Testis (tissue), 3 donors: ENCODE data around the gene APOBEC2. TPM values are rescaled to one million over a fixed set of nuclear protein-coding genes. Genes with fewer than 3 reads are reported as not detected.
A peak's percentile ranks its signal among the peaks of the same experiment; 100 is the strongest.

Source experiments
- DNase-seq: peaks from one replicate; pipeline ENCODE4 v3.0.0-alpha.2; 2019
- H3K27ac ChIP-seq, 2 donors: fragments of 200-600 bp; sonication (generic); one replicate each; pipeline ENCODE4 v1.5.1; 2019
- H3K27me3 ChIP-seq: fragments of 200-600 bp; sonication (generic); one replicate; pipeline ENCODE4 v1.5.1; 2019
- H3K36me3 ChIP-seq: fragments of 200-600 bp; sonication (generic); one replicate; pipeline ENCODE4 v1.5.1; 2017; ENCODE audit warnings: low read depth; ENCODE audit errors: missing control alignments
- H3K4me1 ChIP-seq: fragments of 200-600 bp; sonication (generic); one replicate; pipeline ENCODE4 v1.5.1; 2019
- H3K4me3 ChIP-seq, 2 donors: fragments of 200-600 bp; sonication (generic); one replicate each; pipeline ENCODE4 v1.5.1; 2017 to 2019
- H3K9me3 ChIP-seq: fragments of 200-600 bp; sonication (generic); one replicate; pipeline ENCODE4 v1.5.1; 2017
- POLR2A ChIP-seq: fragments of 450-650 bp; IDR thresholded peaks from one replicate; pipeline ENCODE4 v1.6.1; 2017; ENCODE audit warnings: antibody characterized with exemption, mild to moderate bottlenecking, moderate library complexity
- WGBS, 2 donors: methylation state at CpG; one replicate each; pipeline ENCODE4 v1.1.5; 2018; 5-methylcytosine and 5-hydroxymethylcytosine counted together
- intact Hi-C: fragments of 100-400 bp; cut with DNase I; formaldehyde crosslinking; loops from one replicate; pipeline ENCODE4 v1.15.1; 2023; ENCODE audit warnings: low total_unique reads
- polyA plus RNA-seq: library from polyadenylated mRNA; stranded (reverse); fragments of 350-450 nt; fragmentation: Illumina TruSeq; extraction: RNeasy Lipid Tissue Mini Kit (QIAGEN cat#74804); gene quantifications from one replicate; pipeline ENCODE4 v1.2.3, GENCODE V29; 2014; ENCODE audit warnings: low read depth, low replicate concordance; ENCODE audit not compliant: insufficient read depth
- total RNA-seq, 2 donors: library from RNA; depleted of rRNA; stranded (reverse); fragments of >200 nt; gene quantifications; one replicate each; pipeline ENCODE4 v1.2.3, GENCODE V29; 2016
- TF ChIP-seq, protein P1 (sequence below), 3 experiments: fragments of 450-650 bp in 2 of 3; fragments of 200-600 bp in 1 of 3; sonication (generic) in 1 of 3; IDR thresholded peaks; one replicate each; pipeline ENCODE4 v1.5.1; 2016 to 2019; ENCODE audit warnings: antibody characterized with exemption in 3 of 3, mild to moderate bottlenecking in 2 of 3, moderate library complexity in 1 of 3

APOBEC2 gene
- total and polyA plus RNA-seq, 3 donors from 2014 or later = 0.87 to 8.5 (median 1.2) TPM

DNA sequence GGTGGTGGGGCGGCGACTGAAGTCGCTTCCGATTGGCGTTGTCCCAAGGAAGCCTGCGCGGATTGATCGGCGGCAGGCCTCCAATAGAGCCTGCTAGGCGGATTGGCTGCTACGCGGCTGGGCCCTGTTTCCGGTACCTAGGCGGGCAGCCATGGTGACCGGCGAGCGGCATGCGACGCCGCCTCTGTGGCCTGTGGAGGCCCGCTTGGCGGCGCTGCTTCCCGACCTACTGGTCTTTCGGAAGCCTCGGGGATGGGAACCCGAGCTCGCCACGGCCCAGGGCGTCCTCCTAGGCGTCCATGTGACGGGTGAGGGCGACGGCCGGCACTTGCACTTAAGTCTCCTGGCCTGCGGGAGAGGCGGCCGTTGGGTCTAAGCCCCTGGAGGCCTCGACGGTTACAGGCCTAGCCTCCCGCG is 47.9 kb downstream of the APOBEC2 start:
- Histone ChIP-seq H3K9me3 (no peaks in the 10 kb centered on the region), H3K4me1 (peaks cover 13% of the 10 kb centered on the region), H3K4me3 (peak overlapping the region; percentile 38 to 55), H3K36me3 (no peaks in the 10 kb centered on the region), H3K27ac (peak overlapping the region; percentile 16 to 72), H3K27me3 (no peaks in the 10 kb centered on the region)
- TF ChIP-seq, protein P1, sequence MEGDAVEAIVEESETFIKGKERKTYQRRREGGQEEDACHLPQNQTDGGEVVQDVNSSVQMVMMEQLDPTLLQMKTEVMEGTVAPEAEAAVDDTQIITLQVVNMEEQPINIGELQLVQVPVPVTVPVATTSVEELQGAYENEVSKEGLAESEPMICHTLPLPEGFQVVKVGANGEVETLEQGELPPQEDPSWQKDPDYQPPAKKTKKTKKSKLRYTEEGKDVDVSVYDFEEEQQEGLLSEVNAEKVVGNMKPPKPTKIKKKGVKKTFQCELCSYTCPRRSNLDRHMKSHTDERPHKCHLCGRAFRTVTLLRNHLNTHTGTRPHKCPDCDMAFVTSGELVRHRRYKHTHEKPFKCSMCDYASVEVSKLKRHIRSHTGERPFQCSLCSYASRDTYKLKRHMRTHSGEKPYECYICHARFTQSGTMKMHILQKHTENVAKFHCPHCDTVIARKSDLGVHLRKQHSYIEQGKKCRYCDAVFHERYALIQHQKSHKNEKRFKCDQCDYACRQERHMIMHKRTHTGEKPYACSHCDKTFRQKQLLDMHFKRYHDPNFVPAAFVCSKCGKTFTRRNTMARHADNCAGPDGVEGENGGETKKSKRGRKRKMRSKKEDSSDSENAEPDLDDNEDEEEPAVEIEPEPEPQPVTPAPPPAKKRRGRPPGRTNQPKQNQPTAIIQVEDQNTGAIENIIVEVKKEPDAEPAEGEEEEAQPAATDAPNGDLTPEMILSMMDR (IDR thresholded peaks at IDR 0.05) = no peak
- TF ChIP-seq POLR2A = no peak
- intact Hi-C loops = no loop called here
- DNase-seq = peak; percentile 71
- 51 to 66% methylated on average over 19 to 42 of the region's 42 CpGs for WGBS, 2 donors

DNA sequence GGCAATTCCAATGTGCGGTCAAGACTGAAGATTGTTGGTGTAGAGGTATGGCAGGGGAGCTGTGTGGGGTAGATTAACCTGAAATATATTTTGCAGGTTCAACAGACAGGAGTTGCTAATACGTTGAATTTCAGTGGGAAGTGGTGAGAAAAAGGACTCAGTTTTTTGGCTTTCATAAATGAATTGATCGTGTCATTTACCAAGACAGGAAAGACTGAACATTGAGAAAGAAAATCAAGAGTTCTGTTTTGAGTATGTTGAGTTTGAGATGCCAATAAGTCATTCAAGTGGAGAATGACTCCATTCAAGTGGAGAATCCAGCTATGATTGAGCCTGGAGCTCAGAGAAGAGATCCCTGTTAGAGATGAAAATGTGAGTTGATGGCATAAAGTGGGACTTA is 50.8 kb downstream of the APOBEC2 start:
- Histone ChIP-seq H3K36me3 (no peaks in the 10 kb centered on the region), H3K9me3 (no peaks in the 10 kb centered on the region), H3K4me1 (no peaks in the 10 kb centered on the region), H3K27me3 (no peaks in the 10 kb centered on the region), H3K27ac (no peak overlapping the region), H3K4me3 (no peak overlapping the region)
- no peak for DNase-seq
- no peak for TF ChIP-seq POLR2A
- TF ChIP-seq, protein P1 (IDR thresholded peaks at IDR 0.05) = no peak
- intact Hi-C loops = no loop called here
- WGBS, 2 donors = 96 to 100% methylated on average over 3 of the region's 3 CpGs

DNA sequence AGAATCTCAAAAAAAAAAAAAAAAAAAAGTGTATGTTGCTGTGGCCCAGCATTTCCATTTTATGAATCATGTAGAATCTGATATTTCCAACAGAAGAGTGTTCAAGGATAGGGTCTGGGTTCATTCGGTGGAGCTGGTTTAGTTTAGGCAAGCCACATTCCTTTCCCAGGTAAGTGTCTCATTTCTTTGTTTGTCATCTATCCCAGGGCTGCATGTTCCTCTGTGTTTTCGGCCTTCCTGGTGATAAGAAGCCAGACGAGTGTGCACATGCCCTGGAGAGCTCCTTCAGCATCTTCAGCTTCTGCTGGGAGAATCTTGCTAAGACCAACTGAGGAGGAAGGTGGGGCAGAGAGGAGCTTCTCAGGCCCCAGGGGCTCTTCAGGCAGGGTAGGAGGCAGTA is 58.0 kb downstream of the APOBEC2 start:
- DNase-seq = no peak
- TF ChIP-seq POLR2A = no peak
- TF ChIP-seq, protein P1 (IDR thresholded peaks at IDR 0.05) = no peak
- Histone ChIP-seq H3K9me3 (no peaks in the 10 kb centered on the region), H3K4me1 (no peaks in the 10 kb centered on the region), H3K4me3 (no peak overlapping the region), H3K27me3 (no peaks in the 10 kb centered on the region), H3K36me3 (no peaks in the 10 kb centered on the region), H3K27ac (no peak overlapping the region)
- 80 to 83% methylated on average over 3 of the region's 3 CpGs for WGBS, 2 donors
- intact Hi-C loops = no loop called here

Other genes with a start within 250 kb of the APOBEC2 start
- 1 to 10 TPM; 2.0 to 3.2 TPM for gene UNC5CL, start 14.0 kb upstream of the APOBEC2 start, total RNA-seq
- gene UNC5CL, start 14.0 kb upstream of the APOBEC2 start, polyA plus RNA-seq = 3.1 TPM
- not detected for gene TSPO2, start 10.7 kb upstream of the APOBEC2 start, total RNA-seq
- gene TSPO2, start 10.7 kb upstream of the APOBEC2 start, polyA plus RNA-seq = not detected
- gene OARD1, start 19.2 kb downstream of the APOBEC2 start, total RNA-seq = 10 to 100 TPM; 47.6 to 55.8 TPM
- gene OARD1, start 19.2 kb downstream of the APOBEC2 start, polyA plus RNA-seq = 90.8 TPM
- gene NFYA, start 19.8 kb downstream of the APOBEC2 start, total RNA-seq = 10 to 100 TPM; 70.6 to 82.0 TPM
- gene NFYA, start 19.8 kb downstream of the APOBEC2 start, polyA plus RNA-seq = 87.7 TPM
- not detected for gene TREML1, start 101.1 kb downstream of the APOBEC2 start, total RNA-seq
- not detected for gene TREML1, start 101.1 kb downstream of the APOBEC2 start, polyA plus RNA-seq
- 1 to 10 TPM in 1 of 2 donors, under 1 TPM in 1; 0.63 to 2.2 TPM for gene TREM2, start 109.9 kb downstream of the APOBEC2 start, total RNA-seq
- 2.8 TPM for gene TREM2, start 109.9 kb downstream of the APOBEC2 start, polyA plus RNA-seq
- 1 to 10 TPM; 1.1 to 1.8 TPM for gene TREML2, start 147.9 kb downstream of the APOBEC2 start, total RNA-seq
- 5.8 TPM for gene TREML2, start 147.9 kb downstream of the APOBEC2 start, polyA plus RNA-seq
- not detected for gene TREML4, start 175.1 kb downstream of the APOBEC2 start, total RNA-seq
- gene TREML4, start 175.1 kb downstream of the APOBEC2 start, polyA plus RNA-seq = not detected
- under 1 TPM; 0.16 to 0.93 TPM for gene TREM1, start 233.5 kb downstream of the APOBEC2 start, total RNA-seq
- 1.4 TPM for gene TREM1, start 233.5 kb downstream of the APOBEC2 start, polyA plus RNA-seq